Heart right ventricle (tissue), 16 donors: Measurements from ENCODE around the gene ACAP3. TPM values are rescaled to one million over a fixed set of nuclear protein-coding genes. Genes with fewer than 3 reads are reported as not detected.

ENCODE experiments used
- ATAC-seq, 8 donors: fragments of 200-7000 bp; cut with Tn5 transposase; one replicate each; pipeline ENCODE4 v1.9.1; 2020; ENCODE audit warnings: mild to moderate bottlenecking in 8 of 8, moderate library complexity in 8 of 8, moderate number of reproducible peaks in 1 of 8
- DNase-seq, 2 donors: peaks; one replicate each; pipeline ENCODE4 v3.0.0-alpha.2; 2020
- H3K27ac ChIP-seq, 10 donors: fragments of 200-600 bp; sonication (generic) in 2 of 10; one replicate each; pipeline versions ENCODE4 v1.5.0 to v1.8.0; 2020 to 2022; ENCODE audit warnings: mild to moderate bottlenecking in 3 of 10
- H3K27me3 ChIP-seq, 7 donors: fragments of 200-600 bp; one replicate each; pipeline ENCODE4 v1.8.0; 2021 to 2022; ENCODE audit warnings: mild to moderate bottlenecking in 2 of 7
- H3K36me3 ChIP-seq, 9 donors: fragments of 200-600 bp; sonication (generic) in 1 of 9; one replicate each; pipeline versions ENCODE4 v1.5.0 to v1.8.0; 2020 to 2022; ENCODE audit warnings: mild to moderate bottlenecking in 2 of 9
- H3K4me1 ChIP-seq, 9 donors: fragments of 200-600 bp; sonication (generic) in 1 of 9; one replicate each; pipeline versions ENCODE4 v1.5.0 to v1.8.0; 2020 to 2022; ENCODE audit warnings: mild to moderate bottlenecking in 4 of 9
- H3K4me3 ChIP-seq, 10 donors: fragments of 200-600 bp; sonication (generic) in 2 of 10; one replicate each; pipeline versions ENCODE4 v1.5.0 to v1.8.0; 2020 to 2022; ENCODE audit warnings: mild to moderate bottlenecking in 7 of 10, moderate library complexity in 2 of 10
- H3K9me3 ChIP-seq, 11 donors: fragments of 200-600 bp in 10 of 11; sonication (generic) in 2 of 11; one replicate each; pipeline versions ENCODE4 v1.5.0 to v1.8.0; 2013 to 2022; ENCODE audit warnings: mild to moderate bottlenecking in 2 of 11, control low read depth in 1 of 11, moderate library complexity in 1 of 11
- WGBS, 2 donors: extraction: QIAGEN DNeasy Blood & Tissue Kit; methylation state at CpG; one replicate each; pipeline ENCODE4 v1.1.7; 2013; ENCODE audit warnings: inconsistent platforms in 1 of 2; 5-methylcytosine and 5-hydroxymethylcytosine counted together
- intact Hi-C, 10 donors: fragments of 100-400 bp; cut with DNase I; formaldehyde crosslinking; loops; one replicate each; pipeline versions ENCODE4 v1.11.1 to v1.14.2; 2022
- polyA plus RNA-seq, 2 donors: library from polyadenylated mRNA; stranded (reverse); fragments of 200-250 nt; gene quantifications; one replicate each; pipeline ENCODE4 v1.2.3, GENCODE V29; 2013
- total RNA-seq, 10 donors: library from RNA; stranded (reverse); fragmentation: NEBNext Ultra II Directional in 3 of 10; extraction: Animal tissue kit (Norgen Biotek cat#: 25700) in 3 of 10; gene quantifications; one replicate each; pipeline versions ENCODE4 v1.2.1 to v1.2.4, GENCODE V29; 2021 to 2023
- TF ChIP-seq, protein P1 (sequence below), 9 donors: fragments of 200-600 bp; sonication (generic) in 2 of 9; IDR thresholded peaks; one replicate each; pipeline versions ENCODE4 v1.5.0 to v1.8.0; 2021 to 2022; ENCODE audit warnings: antibody characterized with exemption in 9 of 9, mild to moderate bottlenecking in 5 of 9, moderate library complexity in 1 of 9
- donor health status: Arrhythmogenic right ventricular cardiomyopathy.
- donor health status: ischemic (EF 13 %, LVEDD 7.1; RV severe dilation, severe dysfunction).
- donor health status: healthy with polysubstance abuse.
- donor health status: DM: no; HTN: yes; CAD: no.
- donor health status: DM: no; HTN: no; CAD: no.
- donor health status: ischemic (EF 25% LVEDD 6.9; RV normal size, moderate dysfunction).
- donor health status: ischemic (EF 25% LVEDD 5.7; RV mildly dilated, moderate dysfunction).
- donor health status: healthy.
- donor health status: DM: yes; HTN: yes; CAD: no.
- donor health status: Ischemic cardiomyopathy.
- donor health status: ischemic (EF 35%, LVEDD 5.7; RV mildly dilated, moderate dysfunction).
- donor health status: nonischemic (EF 11% LVEDD 7.7; RV severe dilation, severe dysfunction).
- donor health status: DM: yes; HTN: yes; CAD: no.
- donor health status: PGD.
- donor health status: ischemic (EF 29% LVEDD 5.4; RV normal size, mild dysfunction).
- donor health status: nonischemic (EF 23%, LVEDD 6.1; RV moderate dilation, normal function).

The ACAP3 gene
- total and polyA plus RNA-seq, 12 donors, result 22.2 to 152 (median 30.4) TPM

DNA sequence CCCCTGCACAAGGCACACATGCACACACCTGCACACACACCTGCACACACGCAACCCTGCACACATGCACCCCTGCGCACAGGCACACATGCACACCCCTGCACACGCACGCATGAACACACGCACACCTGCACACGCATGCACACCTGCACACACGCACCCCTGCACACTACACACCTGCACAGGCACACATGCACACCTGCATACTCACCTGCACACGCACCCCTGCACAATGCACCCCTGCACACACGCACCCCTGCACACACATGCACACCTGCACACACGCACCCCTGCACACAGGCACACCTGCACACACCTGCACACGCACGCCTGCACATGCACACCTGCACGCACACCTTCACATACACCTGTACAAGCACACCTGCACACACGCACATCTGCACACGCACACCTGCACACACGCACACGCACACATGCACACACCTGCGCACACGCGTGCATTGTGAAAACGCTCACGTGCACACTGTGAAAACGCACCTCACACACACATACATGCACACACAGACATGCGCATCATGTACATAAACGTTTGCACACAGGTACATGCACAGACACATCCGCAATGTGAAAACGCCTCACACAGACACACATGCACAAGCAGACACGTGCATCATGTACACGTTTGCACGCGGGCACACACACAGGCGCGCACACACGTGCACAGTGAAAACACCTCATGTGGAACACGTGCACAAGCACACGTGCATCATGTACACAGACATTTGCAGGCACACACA, 33.2 kb upstream of the ACAP3 start:
- no peak for ATAC-seq

DNA sequence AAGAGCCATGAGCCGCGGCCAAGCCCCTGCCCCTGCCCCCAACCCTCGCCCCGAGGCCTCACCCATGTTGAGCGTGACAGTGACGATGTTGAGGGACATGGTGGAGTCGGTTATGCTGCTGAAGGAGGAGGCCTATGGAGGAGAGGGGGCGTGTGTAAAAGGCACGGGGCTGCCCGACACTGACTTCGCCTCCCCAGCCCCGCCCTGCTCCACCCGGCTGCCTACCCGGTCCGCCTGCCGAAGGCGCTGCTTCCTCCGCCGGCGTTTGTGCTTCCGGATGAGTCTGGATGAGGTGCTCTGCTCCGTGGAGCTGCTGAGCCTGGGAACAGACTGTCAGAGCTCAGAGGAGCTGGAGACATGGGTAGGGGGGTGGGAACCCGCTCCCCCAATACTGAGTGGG, 32.5 kb upstream of the ACAP3 start:
- intact Hi-C loops, result no loop called here
- no peak overlapping the region for H3K27ac ChIP-seq
- peaks cover 0 to 60% (median 9%) of the 10 kb centered on the region in 9 donors for H3K36me3 ChIP-seq
- DNase-seq, result no peak
- no peaks in the 10 kb centered on the region for H3K9me3 ChIP-seq
- WGBS, 2 donors, result 90 to 92% methylated on average over 22 to 23 of the region's 23 CpGs
- no peak for ATAC-seq
- H3K4me3 ChIP-seq, result no peak overlapping the region
- TF ChIP-seq, protein P1, sequence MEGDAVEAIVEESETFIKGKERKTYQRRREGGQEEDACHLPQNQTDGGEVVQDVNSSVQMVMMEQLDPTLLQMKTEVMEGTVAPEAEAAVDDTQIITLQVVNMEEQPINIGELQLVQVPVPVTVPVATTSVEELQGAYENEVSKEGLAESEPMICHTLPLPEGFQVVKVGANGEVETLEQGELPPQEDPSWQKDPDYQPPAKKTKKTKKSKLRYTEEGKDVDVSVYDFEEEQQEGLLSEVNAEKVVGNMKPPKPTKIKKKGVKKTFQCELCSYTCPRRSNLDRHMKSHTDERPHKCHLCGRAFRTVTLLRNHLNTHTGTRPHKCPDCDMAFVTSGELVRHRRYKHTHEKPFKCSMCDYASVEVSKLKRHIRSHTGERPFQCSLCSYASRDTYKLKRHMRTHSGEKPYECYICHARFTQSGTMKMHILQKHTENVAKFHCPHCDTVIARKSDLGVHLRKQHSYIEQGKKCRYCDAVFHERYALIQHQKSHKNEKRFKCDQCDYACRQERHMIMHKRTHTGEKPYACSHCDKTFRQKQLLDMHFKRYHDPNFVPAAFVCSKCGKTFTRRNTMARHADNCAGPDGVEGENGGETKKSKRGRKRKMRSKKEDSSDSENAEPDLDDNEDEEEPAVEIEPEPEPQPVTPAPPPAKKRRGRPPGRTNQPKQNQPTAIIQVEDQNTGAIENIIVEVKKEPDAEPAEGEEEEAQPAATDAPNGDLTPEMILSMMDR (IDR thresholded peaks at IDR 0.05), result no peak
- peaks cover under 1 to 21% (median 15%) of the 10 kb centered on the region in 9 donors for H3K4me1 ChIP-seq
- no peaks in the 10 kb centered on the region for H3K27me3 ChIP-seq

More for the DNA sequence above, 33.2 kb upstream of the ACAP3 start:
- Histone ChIP-seq H3K36me3 (peaks cover 0 to 54% (median 9%) of the 10 kb centered on the region in 9 donors), H3K27ac (no peak overlapping the region), H3K9me3 (no peaks in the 10 kb centered on the region), H3K4me3 (no peak overlapping the region), H3K27me3 (no peaks in the 10 kb centered on the region), H3K4me1 (peaks cover 9 to 29% (median 23%) of the 10 kb centered on the region in 9 donors)
- TF ChIP-seq, protein P1 (IDR thresholded peaks at IDR 0.05), result no peak
- no peak for DNase-seq
- WGBS, 2 donors, result 93 to 95% methylated on average over 36 of the region's 36 CpGs
- intact Hi-C loops, result no loop called here

DNA sequence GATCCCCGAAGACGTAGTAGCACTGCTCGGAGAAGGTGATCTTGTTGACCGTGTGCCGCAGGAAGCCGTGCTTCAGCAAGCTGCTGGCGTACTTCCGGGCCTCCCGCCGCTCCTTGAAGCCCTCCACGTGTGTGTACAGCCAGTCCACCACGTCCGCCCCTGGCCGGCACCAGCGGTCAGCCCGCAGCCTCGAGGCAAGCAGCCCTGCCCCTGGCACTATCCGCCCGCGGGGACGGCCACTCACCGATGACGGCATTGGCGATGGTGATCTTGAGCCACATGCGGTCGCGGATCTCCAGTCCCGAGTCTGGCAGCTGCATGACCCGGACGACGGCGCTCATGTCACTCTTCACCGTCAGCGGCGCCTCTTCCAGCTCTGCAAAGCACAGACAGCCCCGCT, 30.5 kb upstream of the ACAP3 start:
- Histone ChIP-seq H3K4me3 (no peak overlapping the region), H3K4me1 (peaks cover 0 to 2% (median 0%) of the 10 kb centered on the region in 9 donors), H3K27ac (no peak overlapping the region), H3K36me3 (peaks cover 0 to 63% (median 9%) of the 10 kb centered on the region in 9 donors), H3K9me3 (no peaks in the 10 kb centered on the region), H3K27me3 (no peaks in the 10 kb centered on the region)
- TF ChIP-seq, protein P1 (IDR thresholded peaks at IDR 0.05), result no peak
- intact Hi-C loops, result no loop called here
- no peak for ATAC-seq
- 95% methylated on average over 33 to 36 of the region's 36 CpGs for WGBS, 2 donors
- DNase-seq, result no peak

DNA sequence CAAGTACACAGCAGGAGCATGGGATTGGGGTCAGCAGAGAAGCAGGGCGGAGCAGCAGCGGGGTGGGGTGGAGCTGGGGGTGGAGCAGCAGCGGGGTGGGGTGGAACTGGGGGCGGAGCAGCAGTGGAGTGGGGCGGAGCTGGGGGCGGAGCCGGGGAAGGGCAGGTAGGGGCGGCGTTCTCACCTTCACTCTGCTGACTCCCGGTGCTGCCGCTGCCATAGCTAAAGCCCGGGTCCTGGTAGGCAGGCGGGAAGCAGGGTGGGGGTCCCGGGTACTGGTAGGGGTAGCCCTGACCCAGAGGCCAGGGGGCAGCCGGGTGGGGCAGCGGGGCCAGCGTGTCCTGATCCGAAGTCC, 30.0 kb upstream of the ACAP3 start:
- intact Hi-C loops, result no loop called here
- Histone ChIP-seq H3K9me3 (no peaks in the 10 kb centered on the region), H3K27me3 (no peaks in the 10 kb centered on the region), H3K27ac (no peak overlapping the region), H3K4me3 (no peak overlapping the region), H3K36me3 (peaks cover 0 to 63% (median 9%) of the 10 kb centered on the region in 9 donors), H3K4me1 (no peaks in the 10 kb centered on the region)
- no peak for ATAC-seq
- DNase-seq, result no peak
- TF ChIP-seq, protein P1 (IDR thresholded peaks at IDR 0.05), result no peak
- WGBS, 2 donors, result 82 to 86% methylated on average over 18 of the region's 18 CpGs
